Neural cell (in vitro differentiated cells): ENCODE data around the gene KCTD13.

ENCODE experiments used
- EZH2 ChIP-seq: fragments of 200-600, 300-800 bp; shearing (Covaris generic), sonication (generic); IDR thresholded peaks from 2 replicates; pipeline ENCODE4 v1.6.1; 2014; ENCODE audit warnings: antibody characterized with exemption, low read length, borderline replicate concordance, mild to moderate bottlenecking; ENCODE audit not compliant: insufficient read depth, poor library complexity, severe bottlenecking
- TF ChIP-seq, protein P1 (sequence below): fragments of 450-650 bp; IDR thresholded peaks from 2 replicates; pipeline ENCODE4 v1.5.1; 2014; ENCODE audit warnings: antibody characterized with exemption, mild to moderate bottlenecking, moderate library complexity; ENCODE audit not compliant: poor library complexity, severe bottlenecking

DNA sequence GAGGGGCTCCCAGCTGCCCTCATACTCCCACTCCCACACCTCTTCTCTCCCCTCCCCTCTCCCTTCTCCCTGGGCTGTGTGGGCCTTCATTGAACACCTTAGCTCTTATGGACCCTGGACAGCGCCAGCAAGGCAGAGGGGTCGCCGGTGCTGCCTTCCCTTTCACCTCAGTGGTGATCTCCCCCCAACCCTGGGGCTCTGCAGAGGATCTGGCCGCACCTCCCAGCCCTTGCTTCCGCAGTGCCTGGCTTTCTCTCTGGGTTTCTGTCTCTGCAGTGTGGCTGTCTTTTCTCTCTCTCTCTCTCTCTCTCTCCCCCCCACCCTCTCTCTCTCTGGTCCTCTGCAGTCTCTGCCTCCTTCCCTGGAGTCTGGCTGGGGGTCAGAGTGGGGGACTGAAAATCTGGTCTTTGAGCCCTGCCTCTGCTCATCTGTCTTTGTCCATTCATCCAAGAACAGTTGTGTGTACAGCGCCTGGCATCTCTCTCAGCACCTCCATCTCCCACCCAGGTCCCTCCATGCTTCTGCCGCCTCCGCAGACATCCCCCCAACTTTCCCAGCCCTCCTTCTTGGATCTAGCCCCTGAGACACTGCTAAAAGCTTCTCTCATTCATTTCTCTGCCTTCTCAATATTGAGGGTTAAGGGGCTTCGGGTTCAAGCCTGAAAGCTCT is 27.8 kb downstream of the KCTD13 start:
- TF ChIP-seq, protein P1, sequence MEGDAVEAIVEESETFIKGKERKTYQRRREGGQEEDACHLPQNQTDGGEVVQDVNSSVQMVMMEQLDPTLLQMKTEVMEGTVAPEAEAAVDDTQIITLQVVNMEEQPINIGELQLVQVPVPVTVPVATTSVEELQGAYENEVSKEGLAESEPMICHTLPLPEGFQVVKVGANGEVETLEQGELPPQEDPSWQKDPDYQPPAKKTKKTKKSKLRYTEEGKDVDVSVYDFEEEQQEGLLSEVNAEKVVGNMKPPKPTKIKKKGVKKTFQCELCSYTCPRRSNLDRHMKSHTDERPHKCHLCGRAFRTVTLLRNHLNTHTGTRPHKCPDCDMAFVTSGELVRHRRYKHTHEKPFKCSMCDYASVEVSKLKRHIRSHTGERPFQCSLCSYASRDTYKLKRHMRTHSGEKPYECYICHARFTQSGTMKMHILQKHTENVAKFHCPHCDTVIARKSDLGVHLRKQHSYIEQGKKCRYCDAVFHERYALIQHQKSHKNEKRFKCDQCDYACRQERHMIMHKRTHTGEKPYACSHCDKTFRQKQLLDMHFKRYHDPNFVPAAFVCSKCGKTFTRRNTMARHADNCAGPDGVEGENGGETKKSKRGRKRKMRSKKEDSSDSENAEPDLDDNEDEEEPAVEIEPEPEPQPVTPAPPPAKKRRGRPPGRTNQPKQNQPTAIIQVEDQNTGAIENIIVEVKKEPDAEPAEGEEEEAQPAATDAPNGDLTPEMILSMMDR: no peak
- no peak for TF ChIP-seq EZH2
